Uterus (tissue), 2 donors: ENCODE results near the gene RPS6KA1.
"Not testable (repeated sequence)": the region's sequence is repeated elsewhere in the genome, so short reads cannot be mapped to it uniquely, and the experiment has no call there.

Source experiments
- POLR2A ChIP-seq, 2 donors: fragments of 450-650 bp; IDR thresholded peaks; one replicate each; pipeline ENCODE4 v1.6.1; 2016; ENCODE audit warnings: antibody characterized with exemption in 2 of 2, mild to moderate bottlenecking in 1 of 2, moderate library complexity in 1 of 2
- TF ChIP-seq, protein P1 (sequence below), 4 experiments: fragments of 200-600 bp in 2 of 4; fragments of 450-650 bp in 2 of 4; sonication (generic) in 2 of 4; IDR thresholded peaks; one replicate each; pipeline ENCODE4 v1.5.1; 2016 to 2019; ENCODE audit warnings: antibody characterized with exemption in 4 of 4, mild to moderate bottlenecking in 2 of 4, moderate library complexity in 1 of 4

DNA sequence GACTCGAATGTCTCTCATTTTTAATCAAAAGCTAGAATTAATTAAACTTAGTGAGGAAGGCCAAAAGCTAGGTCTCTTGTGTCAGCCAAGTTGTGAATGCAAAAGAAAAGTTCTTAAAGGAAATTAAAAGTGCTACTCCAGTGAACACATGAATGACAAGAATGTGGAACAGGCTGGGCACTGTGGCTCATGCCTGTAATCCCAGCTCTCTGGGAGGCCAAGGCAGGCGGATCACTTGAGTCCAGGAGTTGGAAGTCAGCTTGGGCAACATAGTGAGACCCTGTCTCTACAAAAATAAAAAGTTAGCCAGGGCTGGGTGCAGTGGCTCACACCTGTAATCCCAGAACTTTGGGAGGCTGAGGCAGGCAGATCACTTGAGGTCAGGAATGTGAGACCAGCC is 18.9 kb upstream of the RPS6KA1 start:
- TF ChIP-seq, protein P1, sequence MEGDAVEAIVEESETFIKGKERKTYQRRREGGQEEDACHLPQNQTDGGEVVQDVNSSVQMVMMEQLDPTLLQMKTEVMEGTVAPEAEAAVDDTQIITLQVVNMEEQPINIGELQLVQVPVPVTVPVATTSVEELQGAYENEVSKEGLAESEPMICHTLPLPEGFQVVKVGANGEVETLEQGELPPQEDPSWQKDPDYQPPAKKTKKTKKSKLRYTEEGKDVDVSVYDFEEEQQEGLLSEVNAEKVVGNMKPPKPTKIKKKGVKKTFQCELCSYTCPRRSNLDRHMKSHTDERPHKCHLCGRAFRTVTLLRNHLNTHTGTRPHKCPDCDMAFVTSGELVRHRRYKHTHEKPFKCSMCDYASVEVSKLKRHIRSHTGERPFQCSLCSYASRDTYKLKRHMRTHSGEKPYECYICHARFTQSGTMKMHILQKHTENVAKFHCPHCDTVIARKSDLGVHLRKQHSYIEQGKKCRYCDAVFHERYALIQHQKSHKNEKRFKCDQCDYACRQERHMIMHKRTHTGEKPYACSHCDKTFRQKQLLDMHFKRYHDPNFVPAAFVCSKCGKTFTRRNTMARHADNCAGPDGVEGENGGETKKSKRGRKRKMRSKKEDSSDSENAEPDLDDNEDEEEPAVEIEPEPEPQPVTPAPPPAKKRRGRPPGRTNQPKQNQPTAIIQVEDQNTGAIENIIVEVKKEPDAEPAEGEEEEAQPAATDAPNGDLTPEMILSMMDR (IDR thresholded peaks at IDR 0.05) = not testable (repeated sequence)
- not testable (repeated sequence) for TF ChIP-seq POLR2A (IDR thresholded peaks at IDR 0.05)
